DMS114 treated with DMSO at 0.1 percent for 48 hours (cell line): ENCODE data around the gene RNF7.
"Not testable (repeated sequence)": the region's sequence is repeated elsewhere in the genome, so short reads cannot be mapped to it uniquely, and the experiment has no call there.

ENCODE experiments used
- DNase-seq: peaks from one replicate; lab custom pipeline; 2025; ENCODE audit not compliant: unreplicated experiment; lab: John Stamatoyannopoulos, UW

RNF7 gene

GRCh38 chr3:141738022-141738890, at the start of gene RNF7:
Gene RNF7 (plus strand): TSS chr3:141738298. CDS start chr3:141738342, 44 bp downstream.
- peak; percentile 86 for DNase-seq

DNA sequence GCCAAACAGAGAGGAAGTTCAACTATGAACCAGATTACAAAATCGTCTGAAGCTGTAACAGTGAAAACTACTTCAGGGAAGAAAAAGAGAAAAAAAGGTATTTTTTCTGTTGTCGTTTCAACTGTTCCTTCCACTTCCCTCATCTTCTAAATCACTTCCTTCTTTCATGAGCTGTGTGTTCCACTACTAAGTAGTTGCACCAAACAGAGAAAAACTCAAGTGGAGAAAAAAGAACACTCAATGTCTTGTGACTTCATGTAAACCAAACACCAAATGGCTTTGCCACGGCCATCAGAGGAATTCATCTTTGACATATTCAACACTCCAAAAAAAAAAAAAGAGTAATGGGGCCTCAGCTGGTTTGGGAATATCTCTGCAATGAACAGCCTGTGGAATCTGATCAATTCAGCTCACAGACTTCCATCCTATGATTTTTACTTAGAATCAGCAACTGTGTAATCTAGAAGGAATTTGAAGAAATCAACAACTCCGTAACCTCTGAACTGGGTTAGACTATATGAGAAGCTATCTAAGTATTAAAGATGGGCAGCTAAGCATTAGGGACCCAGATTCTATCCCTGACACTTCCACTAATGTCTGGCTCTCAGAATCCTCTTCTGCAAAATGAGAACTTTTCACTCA, 47.5 kb upstream of the RNF7 start:
- DNase-seq, result no peak

DNA sequence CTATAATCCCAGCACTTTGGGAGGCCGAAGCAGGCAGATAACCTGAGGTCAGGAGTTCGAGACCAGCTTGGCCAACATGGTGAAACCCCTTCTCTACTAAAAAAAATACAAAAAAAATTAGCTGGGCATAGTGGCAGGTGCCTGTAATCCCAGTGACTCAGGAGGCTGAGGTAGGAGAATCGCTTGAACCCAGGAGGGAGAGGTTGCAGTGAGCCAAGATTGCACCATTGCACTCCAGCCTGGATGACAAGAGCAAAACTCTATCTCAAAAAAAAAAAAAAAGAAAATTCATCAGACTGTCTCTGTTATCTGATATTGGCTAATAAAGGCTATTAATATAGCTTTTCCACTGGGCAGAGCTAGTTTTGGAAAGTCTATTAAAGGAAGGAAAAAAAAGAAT, 46.6 kb upstream of the RNF7 start:
- not testable (repeated sequence) for DNase-seq

DNA sequence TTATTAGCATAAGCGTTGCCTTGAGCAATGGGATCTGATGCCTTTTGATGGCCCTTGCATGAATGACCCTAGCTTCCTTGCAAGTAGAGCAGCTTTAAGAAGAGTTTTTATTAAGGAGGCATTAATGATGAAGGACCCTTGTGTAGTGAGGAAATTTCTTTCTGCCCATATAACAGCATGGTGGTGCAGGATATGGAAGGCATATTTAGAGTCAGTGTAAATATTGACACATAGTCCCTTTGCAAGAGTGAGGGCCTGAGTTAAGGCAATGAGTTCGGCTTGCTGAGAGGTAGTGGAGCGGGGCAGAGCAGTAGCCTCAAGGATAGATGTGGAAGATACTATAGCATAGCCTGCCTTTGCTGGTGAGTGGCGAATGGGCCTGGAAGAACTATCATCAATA, 45.1 kb upstream of the RNF7 start:
- not testable (repeated sequence) for DNase-seq

DNA sequence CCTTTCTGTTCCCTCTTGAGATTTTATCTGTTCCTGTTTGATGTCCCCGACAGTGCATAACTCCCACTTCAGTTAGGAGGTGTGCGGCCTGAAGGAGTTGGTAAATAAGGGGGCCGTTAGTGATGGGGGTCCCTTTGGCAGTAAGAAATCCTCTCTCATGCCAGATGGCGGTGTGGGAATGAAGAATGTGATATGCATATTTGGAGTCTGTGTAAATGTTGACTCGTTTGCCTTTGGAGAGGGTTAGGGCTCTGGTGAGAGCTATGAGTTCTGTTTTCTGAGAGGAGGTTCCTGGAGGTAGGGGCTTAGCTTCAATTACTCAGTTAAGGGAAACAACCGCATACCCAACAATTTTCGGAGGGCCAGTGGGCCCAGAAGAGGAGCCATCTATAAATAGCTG, 38.8 kb upstream of the RNF7 start:
- DNase-seq, result no peak

- DNase-seq, result no peak
Observed at GRCh38 chr3:141699897-141700296, 38.2 kb upstream of the RNF7 start.

- not testable (repeated sequence) for DNase-seq
Observed at GRCh38 chr3:141703367-141703766, 34.7 kb upstream of the RNF7 start.

GRCh38 chr3:141707741-141708203, 30.3 kb upstream of the RNF7 start:
- DNase-seq, result no peak

GRCh38 chr3:141708367-141708766, 29.7 kb upstream of the RNF7 start:
- DNase-seq, result no peak

GRCh38 chr3:141709126-141709770, 28.9 kb upstream of the RNF7 start:
- no peak for DNase-seq

- no peak for DNase-seq
Observed at GRCh38 chr3:141710121-141710520, 28.0 kb upstream of the RNF7 start.

DNA sequence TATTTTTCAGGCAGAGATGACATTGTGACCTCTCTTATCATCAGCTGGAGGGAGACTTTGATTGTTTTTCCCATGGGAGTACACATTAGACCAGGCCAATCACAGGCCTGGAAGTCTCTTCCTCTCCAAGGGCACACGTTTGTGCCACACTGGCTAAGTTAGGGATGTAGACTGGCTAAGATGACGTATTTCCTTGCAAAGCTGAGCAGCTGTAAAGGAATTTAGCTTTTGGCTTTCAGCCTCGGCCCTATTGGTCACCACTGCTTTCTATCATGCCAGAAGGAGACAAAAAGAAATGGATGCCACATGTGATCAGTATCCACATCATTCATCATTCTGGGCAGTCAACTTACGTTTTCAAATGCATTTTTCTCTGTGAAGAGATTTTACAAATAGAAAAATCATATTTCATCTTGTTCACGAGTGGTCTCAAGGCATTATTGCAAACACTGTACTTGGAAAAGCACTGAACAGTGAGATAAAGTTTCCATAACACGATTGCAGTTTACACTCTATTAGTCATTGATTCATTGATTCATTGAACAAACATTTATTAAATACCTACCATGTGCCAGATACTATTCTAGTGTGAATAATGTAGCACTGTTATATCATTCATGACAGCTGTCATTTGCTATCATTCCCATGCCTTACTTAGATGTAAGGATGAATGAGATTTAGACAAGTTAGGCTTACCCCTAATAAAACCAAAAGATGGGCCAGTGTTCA, 27.0 kb upstream of the RNF7 start:
- no peak for DNase-seq

DNA sequence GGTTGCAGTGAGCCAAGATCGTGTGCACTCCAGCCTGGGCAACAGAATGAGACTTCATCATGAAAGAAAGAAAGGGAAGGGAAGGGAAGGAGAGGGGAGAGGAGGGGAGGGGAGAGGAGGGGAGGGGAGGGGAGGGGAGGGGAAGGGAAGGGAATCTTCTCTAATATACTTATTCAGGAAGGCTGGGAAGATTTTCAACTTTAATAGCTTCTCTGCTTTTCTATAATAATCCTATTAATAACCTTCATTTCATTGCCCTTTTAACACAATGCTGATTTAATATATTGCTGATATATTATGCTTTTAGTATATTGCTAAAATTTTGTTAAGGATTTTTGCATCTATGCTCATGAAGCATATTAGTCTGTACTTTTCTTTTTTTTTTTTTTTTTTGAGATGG, 23.4 kb upstream of the RNF7 start:
- DNase-seq, result no peak

GRCh38 chr3:141722081-141722480, 16.0 kb upstream of the RNF7 start:
- no peak for DNase-seq

GRCh38 chr3:141722648-141723047, 15.4 kb upstream of the RNF7 start:
- DNase-seq, result no peak

DNA sequence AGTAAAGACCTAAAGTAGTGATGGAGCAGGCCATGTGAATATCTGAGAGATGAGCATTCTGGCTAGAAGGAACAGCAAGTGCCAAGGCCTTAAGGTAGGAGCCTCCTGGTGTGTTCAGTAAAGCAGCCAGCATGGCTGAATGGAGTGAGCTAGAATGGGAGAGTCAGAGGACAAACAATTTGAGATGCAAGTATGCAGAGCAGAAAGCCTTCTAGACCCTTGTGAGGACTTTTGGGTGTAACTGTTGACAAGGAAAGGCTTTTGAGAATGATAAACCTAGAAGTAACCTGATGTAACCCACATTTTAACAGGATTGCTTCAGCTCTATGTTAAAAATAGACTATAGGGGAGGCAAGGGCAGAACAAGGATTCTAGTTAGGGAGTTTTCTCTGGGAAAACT, 14.8 kb upstream of the RNF7 start:
- DNase-seq, result no peak

- no peak for DNase-seq
Observed at GRCh38 chr3:141724186-141724585, 13.9 kb upstream of the RNF7 start.

DNA sequence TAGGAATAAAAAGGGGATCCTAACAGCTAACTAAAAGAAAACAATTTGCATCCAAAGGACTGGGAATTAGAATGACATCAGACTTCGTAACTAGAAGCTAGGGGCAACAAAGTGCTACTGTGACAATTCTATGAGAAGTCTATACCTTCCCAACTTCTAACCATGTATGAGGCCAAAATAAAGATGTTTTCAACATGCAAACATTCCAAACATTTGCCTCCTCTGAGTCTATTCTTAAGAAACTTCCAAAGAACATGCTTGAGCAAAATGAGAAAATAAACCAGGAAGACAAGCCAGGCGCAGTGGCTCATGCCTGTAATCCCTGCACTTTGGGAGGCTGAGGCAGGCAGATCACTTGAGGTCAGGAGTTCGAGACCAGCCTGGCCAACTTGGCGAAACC, 13.1 kb upstream of the RNF7 start:
- no peak for DNase-seq

DNA sequence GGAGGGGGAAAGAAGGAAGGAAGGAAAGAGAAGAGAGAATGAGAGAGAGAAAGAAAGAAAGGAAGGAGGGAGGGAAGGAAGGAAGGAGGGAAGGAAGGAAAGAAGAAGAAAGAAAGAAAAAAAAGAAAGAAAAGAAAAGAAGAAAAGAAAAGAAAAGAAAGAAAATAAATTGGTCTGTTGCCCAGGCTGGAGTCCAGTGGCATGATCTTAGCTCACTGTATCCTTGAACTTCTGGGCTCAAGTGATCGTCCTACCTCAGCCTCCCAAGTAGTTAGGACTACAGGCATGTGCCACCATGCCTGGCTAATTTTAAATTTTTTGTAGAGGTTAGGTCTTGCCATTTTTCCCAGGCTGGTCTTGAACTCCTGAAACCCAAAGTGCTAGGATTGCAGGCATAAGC, 11.6 kb upstream of the RNF7 start:
- DNase-seq, result no peak

GRCh38 chr3:141728355-141728892, 9.7 kb upstream of the RNF7 start:
- DNase-seq, result no peak

DNA sequence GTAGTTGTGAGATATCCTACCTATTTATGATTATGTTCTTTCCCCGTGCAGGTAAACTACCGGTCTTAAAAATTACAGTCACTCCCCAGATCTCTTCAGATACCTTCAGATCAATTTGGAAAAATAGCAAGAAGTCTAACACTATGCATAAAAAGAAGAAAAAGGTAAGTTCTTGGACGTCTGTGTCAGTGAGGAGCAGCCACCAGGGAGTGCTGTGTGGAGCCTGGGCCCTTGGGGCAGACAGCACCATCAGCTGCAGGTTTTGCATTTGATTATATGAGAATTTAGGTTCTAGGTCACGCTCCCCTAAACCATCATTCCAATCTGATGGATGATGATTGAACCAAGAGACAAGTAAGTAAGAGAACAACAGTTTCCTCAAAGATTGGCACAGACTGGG, 8.9 kb upstream of the RNF7 start:
- DNase-seq, result no peak
